PC-3 (cell line): ENCODE data around the gene PELI2.

Source experiments
- CTCF ChIP-seq: fragments of 300-600 bp; sonication (generic); conservative IDR thresholded peaks from 2 replicates; pipeline ENCODE4 v1.5.1; 2017; ENCODE audit warnings: antibody characterized with exemption, low read depth, mild to moderate bottlenecking, low read length
- EZH2phosphoT487 ChIP-seq: fragments of 300-600 bp; sonication (generic); IDR thresholded peaks from 2 replicates; pipeline ENCODE4 v1.6.1; 2018; ENCODE audit warnings: mild to moderate bottlenecking, antibody characterized with exemption, low read length, borderline replicate concordance

GRCh38 chr14:56193347-56193746, 75.1 kb downstream of the PELI2 start:
- TF ChIP-seq CTCF, result no peak
- TF ChIP-seq EZH2phosphoT487, result no peak
